Cardiac muscle cell (in vitro differentiated cells and primary cell): ENCODE measurements around the gene C2CD5. TPM values are rescaled to one million over a fixed set of nuclear protein-coding genes. Genes with fewer than 3 reads are reported as not detected.
"Not testable (repeated sequence)": the region's sequence is repeated elsewhere in the genome, so short reads cannot be mapped to it uniquely, and the experiment has no call there.

Experiments
- DNase-seq, 2 donors: peaks; one replicate each; pipeline versions ENCODE4 v3.0.0 to v3.0.0-alpha.2; 2010 to 2017; ENCODE audit warnings: low read depth in 1 of 2, low spot score in 1 of 2
- H3K27ac ChIP-seq: fragments of 200-600 bp; sonication (generic); 2 replicates; pipeline ENCODE4 v1.5.1; 2016
- H3K27me3 ChIP-seq: fragments of 200-600 bp; sonication (generic); 2 replicates; pipeline ENCODE4 v1.6.0; 2016; ENCODE audit warnings: control low read depth
- H3K36me3 ChIP-seq: fragments of 200-600 bp; sonication (generic); 2 replicates; pipeline ENCODE4 v1.5.1; 2016; ENCODE audit warnings: control low read depth
- H3K4me1 ChIP-seq: fragments of 200-600 bp; sonication (generic); 2 replicates; pipeline ENCODE4 v1.8.1; 2017; ENCODE audit warnings: low read depth, mild to moderate bottlenecking, mixed run types
- H3K4me3 ChIP-seq: fragments of 200-600 bp; sonication (generic); 2 replicates; pipeline ENCODE4 v1.5.1; 2016; ENCODE audit warnings: mild to moderate bottlenecking
- H3K9me3 ChIP-seq: fragments of 200-600 bp; sonication (generic); 2 replicates; pipeline ENCODE4 v1.5.1; 2017; ENCODE audit warnings: low read depth, mild to moderate bottlenecking, control low read depth
- CTCF ChIP-seq: IDR thresholded peaks from 2 replicates; pipeline ENCODE4 v1.5.1; 2012; ENCODE audit warnings: low read depth, mild to moderate bottlenecking, low read length
- polyA plus RNA-seq: library from polyadenylated mRNA; unstranded; fragments of >200 nt; fragmentation: Nextera tagmentation; extraction: Ambion mirVana; gene quantifications from 2 replicates; pipeline ENCODE4 v1.2.1, GENCODE V29; 2016
- total RNA-seq: library from RNA; depleted of rRNA; stranded (reverse); fragments of >200 nt; gene quantifications from 2 replicates; pipeline ENCODE4 v1.2.3, GENCODE V29; 2016

The C2CD5 gene
- total and polyA plus RNA-seq, 2 experiments from 2014 or later, result 16.5 to 22.2 TPM

- Histone ChIP-seq H3K4me1 (no peaks in the 10 kb centered on the region), H3K9me3 (no peaks in the 10 kb centered on the region), H3K27ac (no peak overlapping the region), H3K4me3 (no peak overlapping the region), H3K36me3 (no peaks in the 10 kb centered on the region), H3K27me3 (no peaks in the 10 kb centered on the region)
- TF ChIP-seq CTCF, result no peak
- DNase-seq, result no peak
These were observed 18.0 kb upstream of the C2CD5 start for GRCh38 chr12:22562036-22563028.

GRCh38 chr12:22554750-22555149, 10.4 kb upstream of the C2CD5 start:
- H3K4me3 ChIP-seq, H3K9me3 ChIP-seq, H3K36me3 ChIP-seq, H3K4me1 ChIP-seq, H3K27ac ChIP-seq, DNase-seq, H3K27me3 ChIP-seq: not testable (repeated sequence)

GRCh38 chr12:22551624-22552023, 7.3 kb upstream of the C2CD5 start:
- DNase-seq, result no peak
- no peak overlapping the region for H3K27ac ChIP-seq
- no peak overlapping the region for H3K4me3 ChIP-seq
- no peaks in the 10 kb centered on the region for H3K36me3 ChIP-seq
- no peak for TF ChIP-seq CTCF
- no peaks in the 10 kb centered on the region for H3K27me3 ChIP-seq
- H3K9me3 ChIP-seq, result no peaks in the 10 kb centered on the region
- H3K4me1 ChIP-seq, result no peaks in the 10 kb centered on the region

- no peaks in the 10 kb centered on the region for H3K9me3 ChIP-seq
- no peaks in the 10 kb centered on the region for H3K27me3 ChIP-seq
- no peak overlapping the region for H3K4me3 ChIP-seq
- no peaks in the 10 kb centered on the region for H3K36me3 ChIP-seq
- H3K4me1 ChIP-seq, result peaks cover 3% of the 10 kb centered on the region
- no peak overlapping the region for H3K27ac ChIP-seq
- no peak for TF ChIP-seq CTCF
- no peak for DNase-seq
These were observed 913 bp upstream of the C2CD5 start for GRCh38 chr12:22545255-22545654.

GRCh38 chr12:22543246-22544037, 900 bp downstream of the C2CD5 start:
- DNase-seq, result peak; percentile 21 to 52
- H3K9me3 ChIP-seq, result no peaks in the 10 kb centered on the region
- H3K36me3 ChIP-seq, result no peaks in the 10 kb centered on the region
- H3K27ac ChIP-seq, result peak overlapping the region; percentile 95
- no peaks in the 10 kb centered on the region for H3K27me3 ChIP-seq
- H3K4me1 ChIP-seq, result peaks cover 3% of the 10 kb centered on the region
- peak overlapping the region; percentile 82 for H3K4me3 ChIP-seq
- TF ChIP-seq CTCF, result no peak
